HG03135 (cell line): Measurements from ENCODE around the gene PFDN4.
A peak's percentile ranks its signal among the peaks of the same experiment; 100 is the strongest.
"Not testable (repeated sequence)": the region's sequence is repeated elsewhere in the genome, so short reads cannot be mapped to it uniquely, and the experiment has no call there.

Source experiments
- ATAC-seq: cut with Tn5 transposase; IDR thresholded peaks from one replicate; pipeline ENCODE4 v1.9.1; 2021; ENCODE audit warnings: mild to moderate bottlenecking, moderate library complexity; ENCODE audit not compliant: unreplicated experiment

PFDN4 gene

GRCh38 chr20:54223285-54223684, 15.4 kb downstream of the PFDN4 start:
- no peak for ATAC-seq

- no peak for ATAC-seq
These were observed 15.9 kb downstream of the PFDN4 start for GRCh38 chr20:54223751-54224150.

DNA sequence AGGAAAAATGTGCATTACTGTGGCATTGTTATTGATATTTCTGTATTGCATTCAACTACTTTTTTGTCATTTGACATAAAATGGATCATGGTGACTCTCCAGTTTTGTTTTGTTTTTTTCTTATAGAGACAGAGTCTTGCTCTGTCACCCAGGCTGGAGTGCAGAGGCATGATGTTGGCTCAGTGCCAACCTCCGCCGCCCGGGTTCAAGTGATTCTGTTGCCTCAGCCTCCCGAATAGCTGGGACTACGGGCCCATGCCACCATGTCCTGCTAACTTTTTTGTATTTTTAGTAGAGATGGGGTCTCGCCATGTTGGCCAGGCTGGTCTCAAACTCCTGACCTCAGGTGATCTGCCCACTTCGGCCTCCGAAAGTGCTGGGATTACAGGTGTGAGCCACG, 16.8 kb downstream of the PFDN4 start:
- not testable (repeated sequence) for ATAC-seq

- ATAC-seq = peak; percentile 88
These were observed 19.4 kb downstream of the PFDN4 start for GRCh38 chr20:54227241-54227640.

GRCh38 chr20:54227751-54228150, 19.9 kb downstream of the PFDN4 start:
- no peak for ATAC-seq

GRCh38 chr20:54228841-54229240, 21.0 kb downstream of the PFDN4 start:
- no peak for ATAC-seq

- no peak for ATAC-seq
These were observed 21.8 kb downstream of the PFDN4 start for GRCh38 chr20:54229566-54230160.

- ATAC-seq = no peak
These were observed 23.1 kb downstream of the PFDN4 start for GRCh38 chr20:54231036-54231435.

DNA sequence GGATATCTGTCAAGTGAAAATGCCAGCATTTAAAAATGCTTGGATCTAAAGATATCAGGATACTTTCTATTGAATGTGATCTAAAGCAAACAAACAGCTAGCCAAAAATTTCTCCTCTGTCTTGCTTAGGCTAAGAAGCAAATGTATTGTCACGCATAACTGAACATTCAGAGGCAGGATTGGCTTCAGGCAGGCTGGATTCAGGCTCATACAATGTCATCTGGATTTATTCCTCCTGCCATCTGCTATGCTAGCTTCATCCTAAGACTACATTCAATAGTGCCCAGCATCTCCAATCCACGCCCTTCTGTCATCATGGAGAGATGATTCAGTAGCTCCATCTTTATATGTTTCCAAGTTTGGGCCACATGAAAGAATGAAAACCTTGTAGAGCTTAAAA, 27.1 kb downstream of the PFDN4 start:
- ATAC-seq = no peak

DNA sequence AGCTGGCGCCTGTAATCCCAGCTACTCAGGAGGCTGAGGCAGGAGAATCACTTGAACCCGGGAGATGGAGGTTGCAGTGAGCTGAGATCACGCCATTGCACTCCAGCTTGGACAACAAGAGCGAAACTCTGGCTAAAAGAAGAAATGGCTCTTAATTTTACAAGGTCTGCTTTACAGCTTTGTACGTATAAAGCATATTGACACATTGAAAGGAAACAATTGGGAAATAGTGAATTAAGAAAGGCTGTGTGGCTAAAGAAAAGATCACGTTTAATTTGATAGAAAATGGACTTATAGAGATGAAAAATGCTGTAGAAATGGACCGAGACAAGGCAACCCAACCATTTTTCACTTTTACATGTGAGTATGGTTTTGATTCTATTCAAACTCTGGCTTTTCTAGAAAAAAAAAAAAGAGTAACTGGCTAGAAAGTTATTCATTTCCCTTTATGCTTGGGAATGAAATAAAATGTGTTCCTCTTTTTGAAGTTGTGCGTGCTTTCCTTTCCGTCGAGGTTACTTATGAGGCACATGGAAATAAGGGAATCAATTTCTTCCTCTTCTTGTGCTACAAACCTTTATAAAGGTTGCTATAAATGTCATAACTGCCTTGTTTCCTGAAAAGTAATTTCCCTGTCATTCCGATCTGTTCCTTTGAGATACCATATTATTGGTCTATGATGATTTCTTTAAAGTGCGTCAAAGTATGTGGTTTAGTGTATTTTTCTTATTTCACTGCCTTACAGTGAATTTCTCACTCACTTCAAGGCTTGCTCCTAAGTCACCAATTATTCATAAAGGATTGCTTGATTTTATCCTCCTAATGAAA, 29.4 kb downstream of the PFDN4 start:
- ATAC-seq = no peak

DNA sequence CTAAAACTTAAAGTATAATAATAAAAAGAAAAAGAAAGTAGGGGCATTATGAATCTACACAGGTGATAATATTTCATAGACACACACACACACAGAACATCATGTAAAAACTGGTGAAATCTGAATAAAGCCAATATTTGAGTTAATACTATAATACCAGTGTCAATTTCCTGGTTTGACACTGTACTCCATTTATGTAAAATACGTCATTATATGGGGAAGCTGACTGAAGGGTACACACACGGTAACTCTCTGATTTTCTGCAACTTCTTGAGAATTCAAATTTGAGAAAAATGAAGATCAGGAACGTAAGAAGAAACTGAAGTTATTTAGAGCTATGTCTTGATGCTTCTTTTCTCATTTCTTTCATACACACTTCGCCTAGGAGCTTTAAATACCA, 36.2 kb downstream of the PFDN4 start:
- no peak for ATAC-seq

- not testable (repeated sequence) for ATAC-seq
These were observed 40.8 kb downstream of the PFDN4 start for GRCh38 chr20:54248705-54249104.

GRCh38 chr20:54250691-54251090, 42.8 kb downstream of the PFDN4 start:
- no peak for ATAC-seq

GRCh38 chr20:54251096-54251495, 43.2 kb downstream of the PFDN4 start:
- ATAC-seq = no peak

DNA sequence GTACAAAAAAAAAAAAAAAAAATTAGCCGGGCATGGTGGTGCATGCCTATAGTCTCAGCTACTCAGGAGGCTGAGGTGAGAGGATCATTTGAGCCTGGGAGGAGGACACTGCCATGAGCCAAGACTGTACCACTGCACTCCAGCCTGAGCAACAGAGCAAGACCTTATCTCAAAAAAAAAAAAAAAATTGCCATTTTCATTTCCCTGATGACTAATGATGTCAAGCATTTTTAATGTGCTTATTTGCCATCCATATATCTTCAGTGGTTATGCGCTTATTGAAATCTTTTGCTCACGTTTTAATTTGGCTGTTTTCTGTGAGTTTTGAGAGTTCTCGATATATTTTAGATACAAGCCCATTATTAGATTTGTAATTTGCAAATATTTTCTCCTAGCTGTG, 46.7 kb downstream of the PFDN4 start:
- no peak for ATAC-seq

DNA sequence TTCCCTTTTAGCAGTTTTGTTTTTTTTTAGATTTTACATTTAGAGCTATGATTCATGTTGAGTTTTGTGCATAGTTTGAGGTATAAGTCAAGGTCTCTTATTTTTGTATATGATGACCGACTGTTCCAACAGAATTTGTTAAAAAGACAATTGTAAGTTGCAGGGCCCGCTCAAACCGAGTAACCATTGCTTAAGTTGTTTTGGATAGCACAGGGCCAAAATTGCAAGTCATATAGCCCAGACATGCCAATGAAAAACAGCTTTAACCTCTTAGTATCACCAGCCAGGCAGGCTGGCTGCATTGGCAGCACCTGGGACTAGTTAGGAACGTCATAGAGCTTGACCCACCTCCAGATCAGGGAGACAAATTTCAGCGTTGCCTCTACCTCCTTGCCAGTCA, 47.3 kb downstream of the PFDN4 start:
- no peak for ATAC-seq

GRCh38 chr20:54256202-54256601, 48.3 kb downstream of the PFDN4 start:
- no peak for ATAC-seq

DNA sequence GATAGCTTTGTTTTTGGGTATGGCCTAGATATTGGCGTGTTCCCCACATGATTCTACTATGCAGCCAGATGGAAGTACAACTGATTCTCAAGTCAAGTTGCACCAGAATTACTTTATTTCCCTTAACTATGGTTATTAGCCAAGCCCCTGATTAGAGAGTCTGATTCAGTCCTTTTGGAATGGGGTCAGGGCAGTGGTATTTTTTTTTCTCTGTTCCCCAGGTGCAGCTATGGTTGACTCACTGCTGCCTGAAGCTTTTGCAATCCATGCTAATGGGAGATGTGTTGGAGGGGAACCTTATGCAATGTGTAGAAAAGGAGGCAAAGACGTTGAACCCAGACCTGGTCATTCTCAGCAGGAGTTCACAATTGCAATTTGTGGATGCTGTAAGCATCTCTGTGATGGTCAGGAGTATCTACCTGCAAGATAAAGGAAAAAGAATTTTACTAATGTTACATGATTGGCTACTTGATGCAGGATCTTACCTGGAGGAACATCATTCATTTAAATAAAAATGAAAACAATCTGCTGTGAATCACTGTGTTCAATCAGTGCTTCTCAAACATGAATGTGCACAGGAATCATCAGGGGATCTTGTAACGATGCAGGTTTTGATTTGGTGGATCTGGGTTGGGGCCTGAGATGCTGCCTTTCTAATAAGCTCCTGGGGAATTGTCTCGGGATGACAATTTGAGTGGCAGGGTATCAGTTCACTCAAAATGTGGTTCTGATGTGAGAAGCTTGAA, 49.4 kb downstream of the PFDN4 start:
- ATAC-seq = no peak

DNA sequence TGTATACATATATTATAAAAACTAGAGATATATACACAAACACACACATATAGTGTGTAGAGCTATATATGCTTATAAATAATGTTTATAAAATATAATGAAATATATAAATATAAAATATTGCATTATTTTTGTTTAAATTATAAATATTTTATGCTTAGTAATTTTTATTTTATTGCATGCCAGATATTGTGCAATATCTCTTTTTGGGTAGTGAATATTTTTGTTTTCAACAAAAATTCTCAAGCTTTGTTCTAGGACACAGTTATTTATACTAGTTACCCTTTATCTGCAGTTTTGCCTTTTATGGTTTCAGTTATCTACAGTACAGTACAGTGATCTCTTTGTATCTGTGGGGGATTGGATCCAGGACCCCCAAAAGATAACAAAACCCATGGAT, 52.2 kb downstream of the PFDN4 start:
- ATAC-seq = no peak

DNA sequence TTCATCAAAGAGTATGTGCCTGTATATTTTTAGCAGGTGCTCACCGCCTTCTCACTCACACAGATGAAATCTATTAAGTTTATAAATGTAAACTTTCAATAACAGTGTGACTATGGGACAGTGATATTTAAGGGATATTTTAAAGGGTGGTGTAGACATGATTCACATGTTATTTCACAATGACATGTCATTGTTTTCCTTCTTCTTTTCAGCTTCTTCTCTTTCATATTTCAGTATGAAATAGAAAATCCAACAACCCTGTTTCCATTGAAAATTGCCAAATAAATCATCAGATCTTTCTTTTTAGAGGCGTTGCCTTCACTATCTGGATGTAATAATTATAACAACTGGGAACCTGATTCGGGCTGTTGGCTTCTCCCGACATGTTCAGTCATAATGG, 54.8 kb downstream of the PFDN4 start:
- no peak for ATAC-seq

GRCh38 chr20:54263116-54263690, 55.3 kb downstream of the PFDN4 start:
- ATAC-seq = no peak

- not testable (repeated sequence) for ATAC-seq
These were observed 57.9 kb downstream of the PFDN4 start for GRCh38 chr20:54265791-54266190.
